ENCODE results near the gene KLKB1. TPM values are rescaled to one million over a fixed set of nuclear protein-coding genes. Genes with fewer than 3 reads are reported as not detected.

KLKB1 gene
- polyA plus RNA-seq, 1 donor (not counting 4 experiments of a cell fraction or from before 2014, with no cell fraction given): 0.04 TPM

DNA sequence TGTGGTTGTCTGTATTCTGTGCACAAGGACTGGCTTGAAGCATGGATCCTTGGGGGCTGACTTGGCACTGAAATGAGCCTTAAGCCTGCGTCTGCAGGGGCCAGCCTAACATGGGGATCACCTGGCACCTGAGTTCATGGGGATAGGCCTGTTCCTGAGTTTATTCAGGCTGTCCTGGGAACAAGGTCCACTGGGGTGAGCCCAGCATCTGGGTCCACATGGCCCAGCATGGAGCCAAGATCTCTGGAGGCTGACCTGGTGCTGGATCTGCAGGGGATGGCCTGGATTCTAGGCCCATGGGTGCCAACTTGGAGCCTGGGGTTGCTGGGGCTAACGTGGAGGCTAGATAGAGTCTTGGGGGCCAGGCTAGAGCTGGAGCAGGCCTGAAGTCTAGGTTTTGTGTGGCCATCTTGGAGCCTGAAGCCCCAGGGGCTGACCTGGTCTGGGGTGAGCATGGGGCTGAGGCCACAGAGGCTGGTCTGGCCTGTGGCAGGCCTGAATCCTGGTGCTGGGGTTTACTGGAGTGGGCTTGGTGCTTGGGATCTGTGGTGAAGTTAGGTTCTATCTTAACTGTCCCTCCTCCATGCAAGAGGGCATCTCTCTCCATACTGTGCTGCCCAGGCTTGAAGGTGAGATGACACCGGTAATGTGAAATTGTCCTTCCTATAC, 652 bp upstream of the KLKB1 start:
- Histone ChIP-seq H3K27me3 (ENCODE audit: control insufficient read depth, extremely low read depth, insufficient read depth, low read length) (no peaks in the 10 kb centered on the region), H3K4me1 (ENCODE audit: control insufficient read depth, extremely low read depth, insufficient read depth, low read length) (no peaks in the 10 kb centered on the region), H3K9me1 (ENCODE audit: control insufficient read depth, extremely low read depth, insufficient read depth, low read length) (no peaks in the 10 kb centered on the region), H3K9me3 (ENCODE audit: control insufficient read depth, low read depth, low read length) (no peaks in the 10 kb centered on the region), H3K36me3 (ENCODE audit: control insufficient read depth in 2 of 2, extremely low read depth in 1 of 2, insufficient read depth in 2 of 2, low read length in 2 of 2) (no peaks in the 10 kb centered on the region), H3K9ac (ENCODE audit: control insufficient read depth, extremely low read depth, insufficient read depth, low read length) (no peak overlapping the region), H3K4me2 (ENCODE audit: control insufficient read depth, extremely low read depth, insufficient read depth, low read depth, low read length) (no peak overlapping the region), H3K79me2 (ENCODE audit: control insufficient read depth, insufficient read depth, low read length) (no peaks in the 10 kb centered on the region), H3K27ac (ENCODE audit: control insufficient read depth, insufficient read depth, low read length) (no peak overlapping the region), H3K4me3 (ENCODE audit: control insufficient read depth in 2 of 3, extremely low read depth in 1 of 3, insufficient read depth in 2 of 3, low read depth in 1 of 3, low read length in 3 of 3) (no peak overlapping the region), H2AFZ (ENCODE audit: control insufficient read depth, low read length) (no peak overlapping the region), H4K20me1 (ENCODE audit: control insufficient read depth, extremely low read depth, insufficient read depth, low read length) (no peaks in the 10 kb centered on the region)
- TF ChIP-seq, protein P1, sequence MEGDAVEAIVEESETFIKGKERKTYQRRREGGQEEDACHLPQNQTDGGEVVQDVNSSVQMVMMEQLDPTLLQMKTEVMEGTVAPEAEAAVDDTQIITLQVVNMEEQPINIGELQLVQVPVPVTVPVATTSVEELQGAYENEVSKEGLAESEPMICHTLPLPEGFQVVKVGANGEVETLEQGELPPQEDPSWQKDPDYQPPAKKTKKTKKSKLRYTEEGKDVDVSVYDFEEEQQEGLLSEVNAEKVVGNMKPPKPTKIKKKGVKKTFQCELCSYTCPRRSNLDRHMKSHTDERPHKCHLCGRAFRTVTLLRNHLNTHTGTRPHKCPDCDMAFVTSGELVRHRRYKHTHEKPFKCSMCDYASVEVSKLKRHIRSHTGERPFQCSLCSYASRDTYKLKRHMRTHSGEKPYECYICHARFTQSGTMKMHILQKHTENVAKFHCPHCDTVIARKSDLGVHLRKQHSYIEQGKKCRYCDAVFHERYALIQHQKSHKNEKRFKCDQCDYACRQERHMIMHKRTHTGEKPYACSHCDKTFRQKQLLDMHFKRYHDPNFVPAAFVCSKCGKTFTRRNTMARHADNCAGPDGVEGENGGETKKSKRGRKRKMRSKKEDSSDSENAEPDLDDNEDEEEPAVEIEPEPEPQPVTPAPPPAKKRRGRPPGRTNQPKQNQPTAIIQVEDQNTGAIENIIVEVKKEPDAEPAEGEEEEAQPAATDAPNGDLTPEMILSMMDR (optimal IDR thresholded peaks at IDR 0.05 in 1 of 3, IDR thresholded peaks at IDR 0.05 in 1 of 3, conservative IDR thresholded peaks at IDR 0.05 in 1 of 3; ENCODE audit: extremely low read depth in 1 of 3, insufficient read depth in 2 of 3, low read length in 3 of 3): no peak
- no peak for TF ChIP-seq EZH2 (IDR thresholded peaks at IDR 0.05; ENCODE audit: low read length)
- dilution Hi-C loops (cut with MboI; ENCODE audit: extremely low pct_ligation_motif_present, low sequenced_read_pairs): no loop called here
- FAIRE-seq (no peak), DNase-seq (ENCODE audit: low read depth, low spot score) (no peak)

DNA sequence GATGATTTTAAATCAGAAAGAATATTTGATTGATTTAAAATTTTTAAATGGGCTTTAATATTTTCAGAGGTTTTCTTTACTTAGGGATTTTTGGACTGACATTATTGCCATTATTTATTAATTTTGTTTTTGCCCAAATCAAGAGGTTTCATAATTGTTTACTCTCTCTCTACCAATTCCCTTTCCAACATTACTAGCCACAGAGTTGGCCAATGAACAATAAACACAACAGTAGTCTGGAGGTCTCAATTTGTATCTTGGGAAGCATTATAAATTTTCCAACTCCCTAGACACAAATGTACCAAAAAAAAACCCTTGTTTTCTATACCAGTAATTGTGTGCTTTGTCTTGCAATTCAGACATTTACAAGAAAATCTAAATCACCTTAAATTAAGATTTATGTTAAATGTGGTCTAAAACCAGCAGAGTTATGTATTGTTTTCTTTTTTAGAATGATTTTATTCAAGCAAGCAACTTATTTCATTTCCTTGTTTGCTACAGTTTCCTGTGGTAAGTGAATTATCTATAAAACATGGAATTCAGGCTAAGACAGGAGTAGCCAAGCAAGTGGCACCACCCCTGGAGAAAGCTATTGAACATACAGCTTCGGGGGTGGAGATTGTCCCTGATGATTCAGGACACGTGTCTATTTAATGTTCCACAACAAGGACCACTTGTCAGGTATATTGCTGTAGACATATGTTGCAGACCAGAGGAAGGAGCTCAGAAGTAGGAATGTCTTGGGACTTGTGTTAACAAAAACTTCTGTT, 622 bp downstream of the KLKB1 start:
- Histone ChIP-seq H3K27me3 (ENCODE audit: control insufficient read depth, extremely low read depth, insufficient read depth, low read length) (no peaks in the 10 kb centered on the region), H3K36me3 (ENCODE audit: control insufficient read depth in 2 of 2, extremely low read depth in 1 of 2, insufficient read depth in 2 of 2, low read length in 2 of 2) (no peaks in the 10 kb centered on the region), H2AFZ (ENCODE audit: control insufficient read depth, low read length) (no peak overlapping the region), H3K4me2 (ENCODE audit: control insufficient read depth, extremely low read depth, insufficient read depth, low read depth, low read length) (no peak overlapping the region), H4K20me1 (ENCODE audit: control insufficient read depth, extremely low read depth, insufficient read depth, low read length) (no peaks in the 10 kb centered on the region), H3K4me1 (ENCODE audit: control insufficient read depth, extremely low read depth, insufficient read depth, low read length) (no peaks in the 10 kb centered on the region), H3K4me3 (ENCODE audit: control insufficient read depth in 2 of 3, extremely low read depth in 1 of 3, insufficient read depth in 2 of 3, low read depth in 1 of 3, low read length in 3 of 3) (no peak overlapping the region), H3K79me2 (ENCODE audit: control insufficient read depth, insufficient read depth, low read length) (no peaks in the 10 kb centered on the region), H3K27ac (ENCODE audit: control insufficient read depth, insufficient read depth, low read length) (no peak overlapping the region), H3K9ac (ENCODE audit: control insufficient read depth, extremely low read depth, insufficient read depth, low read length) (no peak overlapping the region), H3K9me3 (ENCODE audit: control insufficient read depth, low read depth, low read length) (no peaks in the 10 kb centered on the region), H3K9me1 (ENCODE audit: control insufficient read depth, extremely low read depth, insufficient read depth, low read length) (no peaks in the 10 kb centered on the region)
- FAIRE-seq (no peak), DNase-seq (ENCODE audit: low read depth, low spot score) (no peak)
- dilution Hi-C loops (cut with MboI; ENCODE audit: extremely low pct_ligation_motif_present, low sequenced_read_pairs): no loop called here
- TF ChIP-seq EZH2 (IDR thresholded peaks at IDR 0.05; ENCODE audit: low read length): no peak
- TF ChIP-seq, protein P1 (optimal IDR thresholded peaks at IDR 0.05 in 1 of 3, IDR thresholded peaks at IDR 0.05 in 1 of 3, conservative IDR thresholded peaks at IDR 0.05 in 1 of 3; ENCODE audit: extremely low read depth in 1 of 3, insufficient read depth in 2 of 3, low read length in 3 of 3): no peak
